ENCODE results near the gene GABRA5.
"Not testable (repeated sequence)": the region's sequence is repeated elsewhere in the genome, so short reads cannot be mapped to it uniquely, and the experiment has no call there.

The GABRA5 gene

DNA sequence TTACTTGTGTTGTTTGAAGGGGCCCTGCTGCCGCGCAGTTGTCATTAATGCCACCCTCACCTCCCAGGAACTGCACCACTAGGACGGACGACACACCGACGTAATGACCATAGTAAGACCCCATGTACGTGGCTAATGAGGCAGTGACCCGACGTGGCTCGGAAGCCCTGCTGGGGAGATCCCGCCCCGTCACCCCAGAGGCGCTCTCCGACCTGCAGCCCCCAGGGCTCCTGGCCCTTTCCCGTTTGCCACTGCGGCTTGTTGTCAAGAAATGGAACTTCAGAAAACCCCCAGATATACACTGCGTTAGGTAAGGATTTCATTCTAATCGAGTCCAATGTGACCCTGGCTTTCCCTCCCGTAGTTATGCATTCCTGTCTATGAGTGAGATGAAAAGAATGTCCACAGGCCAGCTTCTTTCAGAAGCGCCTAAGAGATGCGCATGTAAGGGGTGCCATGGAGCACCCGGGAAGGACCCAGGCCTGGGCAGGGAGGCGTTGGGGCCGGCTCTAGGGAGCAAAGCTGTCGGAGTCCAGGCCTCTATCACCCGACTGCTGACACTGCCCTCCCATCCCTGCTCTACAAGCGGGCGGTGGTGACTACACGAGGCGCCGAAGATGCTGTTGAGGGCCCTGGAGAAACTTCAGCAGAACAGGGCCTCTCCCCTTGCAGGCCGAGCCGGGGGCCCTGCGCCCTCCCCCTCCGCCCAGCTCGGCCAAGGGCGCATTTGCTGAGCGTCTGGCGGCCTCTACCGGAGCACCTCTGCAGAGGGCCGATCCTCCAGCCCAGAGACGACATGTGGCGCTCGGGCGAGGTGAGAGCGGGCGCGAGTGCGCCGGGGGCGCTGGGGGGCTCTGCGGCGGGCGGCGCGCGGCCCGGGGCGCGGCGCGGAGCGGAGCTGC is at the start of gene GABRA5:
GABRA5 (plus strand) TSS at position 765 of the 902 bp plus-strand sequence. CDS start 2,187 bp downstream, outside the sequence.
- peak; percentile 78 for DNase-seq

DNA sequence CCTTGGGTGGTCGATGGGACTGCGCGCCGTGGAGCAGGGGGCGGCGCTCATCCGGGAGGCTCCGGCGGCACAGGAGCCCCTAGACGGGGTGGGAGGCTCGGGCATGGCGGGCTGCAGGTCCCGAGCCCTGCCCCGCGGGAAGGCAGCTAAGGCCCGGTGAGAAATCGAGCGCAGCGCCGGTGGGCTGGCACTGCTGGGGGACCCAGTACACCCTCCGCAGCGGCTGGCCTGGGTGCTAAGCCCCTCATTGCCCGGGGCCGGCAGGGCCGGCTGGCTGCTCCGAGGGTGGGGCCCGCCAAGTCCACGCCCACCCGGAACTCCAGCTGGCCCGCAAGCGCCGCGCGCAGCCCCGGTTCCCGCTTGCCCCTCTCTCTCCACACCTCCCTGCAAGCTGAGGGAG is 35.7 kb upstream of the GABRA5 start:
- DNase-seq = not testable (repeated sequence)

DNA sequence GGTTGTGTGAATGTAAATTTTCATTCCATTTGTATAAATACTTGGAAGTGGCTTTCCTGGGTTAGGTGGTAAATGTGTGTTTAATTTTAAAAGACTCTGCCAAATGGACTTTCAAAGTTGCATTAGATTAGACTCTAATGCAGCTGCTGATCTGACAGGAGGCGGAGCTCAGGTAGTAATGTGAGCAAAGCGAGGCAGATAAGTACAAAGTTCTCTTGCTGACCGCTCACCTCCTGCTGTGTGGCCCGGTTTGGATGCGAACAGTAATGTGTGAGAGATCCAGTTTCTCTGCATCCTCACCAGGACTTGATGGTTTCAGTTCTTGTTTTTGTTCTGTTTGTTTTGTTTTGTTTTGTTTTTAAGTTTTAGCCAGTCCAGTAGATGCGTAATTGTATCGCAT is 34.9 kb upstream of the GABRA5 start:
- no peak for DNase-seq

DNA sequence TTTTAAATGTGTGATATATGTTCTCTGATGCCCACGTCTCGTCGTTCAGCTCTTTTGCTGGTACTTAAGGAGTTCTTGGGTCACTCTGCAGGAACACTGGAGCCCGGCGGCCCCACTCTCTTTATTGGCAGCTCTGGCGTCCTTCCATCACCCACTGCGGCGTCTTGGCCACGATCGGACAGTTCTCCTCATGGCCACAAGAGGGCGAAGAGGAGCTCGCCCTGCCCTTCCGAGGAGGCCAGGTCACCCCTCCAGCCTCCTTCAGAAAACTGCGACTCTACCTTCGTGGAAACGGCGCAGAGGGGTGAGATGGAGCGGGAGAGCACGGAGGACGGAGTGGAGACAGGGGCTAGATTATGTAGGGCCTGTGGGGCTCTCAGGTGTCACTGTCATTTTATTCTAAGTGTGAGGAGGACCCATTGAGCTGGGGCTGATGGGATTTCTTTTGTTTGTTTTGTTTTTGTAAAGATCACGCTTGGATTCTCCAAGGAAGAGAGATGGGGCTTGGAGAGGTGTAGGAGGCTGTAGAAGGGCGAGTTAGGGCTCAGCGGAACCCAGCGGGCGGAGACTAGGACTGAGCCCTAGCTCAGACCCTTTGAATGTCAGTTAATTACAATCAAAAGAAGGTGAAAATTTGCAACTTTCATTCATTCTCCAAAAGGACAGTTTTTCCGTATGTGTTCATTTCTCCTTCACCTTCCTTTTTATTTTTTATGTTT is 28.0 kb upstream of the GABRA5 start:
- DNase-seq = peak; percentile 3

DNA sequence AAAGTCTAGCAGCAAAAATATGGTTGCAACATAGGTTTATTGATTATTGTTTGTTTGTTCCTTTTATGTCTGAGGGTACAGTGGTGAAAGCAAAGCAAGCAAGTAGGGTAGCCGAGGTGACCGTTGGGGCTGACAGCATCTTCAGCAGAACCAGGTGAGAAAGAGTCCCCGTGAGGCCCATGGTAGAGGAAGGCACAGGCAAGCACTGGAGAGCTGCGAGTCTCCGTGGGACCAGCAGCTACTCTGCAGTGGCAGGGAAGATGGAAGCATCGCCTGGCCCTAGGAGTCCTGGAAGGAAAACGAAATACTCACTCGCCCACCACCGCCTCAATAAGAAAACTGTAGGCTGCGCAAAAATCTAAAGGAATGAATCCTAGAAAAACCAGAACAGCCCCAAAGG is 25.3 kb upstream of the GABRA5 start:
- DNase-seq = no peak

DNA sequence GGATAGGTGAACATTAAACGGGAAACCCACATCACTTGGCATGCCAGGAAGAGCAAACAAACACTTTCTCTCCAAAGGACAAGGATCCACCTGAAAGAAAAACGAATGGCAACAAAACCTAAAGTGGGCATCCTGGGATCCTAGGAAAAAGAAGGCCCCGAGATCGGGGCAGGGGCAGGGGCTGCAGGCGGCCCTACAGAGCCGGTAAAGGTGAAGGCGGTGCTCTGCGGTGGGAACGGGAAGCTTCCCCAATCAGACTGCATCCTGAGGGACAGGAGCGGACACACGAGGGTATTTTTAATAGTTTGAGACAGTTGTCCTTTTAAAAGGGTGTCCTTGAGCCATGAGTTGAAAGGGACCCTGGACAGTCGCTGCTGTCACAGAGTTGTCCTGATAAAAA is 24.9 kb upstream of the GABRA5 start:
- DNase-seq = no peak

DNA sequence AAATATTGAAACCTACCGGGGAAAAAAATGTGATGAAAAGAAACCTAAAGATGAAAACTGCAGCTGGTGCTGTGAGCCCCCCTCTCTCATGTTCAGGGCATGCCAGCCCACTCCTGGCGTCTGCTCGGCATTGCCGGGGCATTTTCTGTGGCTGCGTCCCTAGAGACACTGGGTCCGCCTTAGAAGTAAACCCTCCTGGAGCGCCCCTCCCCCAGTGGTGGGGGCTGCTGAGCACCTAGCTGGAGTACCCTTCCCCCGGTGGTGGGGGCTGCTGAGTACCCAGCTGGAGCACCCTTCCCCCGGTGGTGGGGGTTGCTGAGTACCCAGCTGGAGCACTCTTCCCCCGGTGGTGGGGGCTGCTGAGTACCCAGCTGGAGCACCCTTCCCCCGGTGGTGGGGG is 24.5 kb upstream of the GABRA5 start:
- no peak for DNase-seq

DNA sequence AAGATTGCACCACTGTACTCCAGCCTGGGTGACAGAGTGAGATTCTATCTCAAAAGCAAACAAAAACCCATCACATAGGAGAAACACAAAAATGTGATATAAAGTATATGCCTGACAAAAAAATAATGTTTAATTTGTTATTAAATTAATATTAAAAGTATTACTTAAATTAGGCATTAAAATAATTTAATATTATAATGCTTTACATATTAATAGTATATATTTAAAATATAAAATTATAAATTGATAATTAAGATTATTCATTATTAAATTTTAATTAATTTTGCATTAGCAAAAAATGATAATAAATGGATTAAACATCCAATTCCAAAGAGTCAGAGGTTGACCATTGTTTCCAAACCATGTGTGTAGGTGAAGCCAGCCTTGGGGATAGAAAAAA is 22.0 kb upstream of the GABRA5 start:
- DNase-seq = no peak

DNA sequence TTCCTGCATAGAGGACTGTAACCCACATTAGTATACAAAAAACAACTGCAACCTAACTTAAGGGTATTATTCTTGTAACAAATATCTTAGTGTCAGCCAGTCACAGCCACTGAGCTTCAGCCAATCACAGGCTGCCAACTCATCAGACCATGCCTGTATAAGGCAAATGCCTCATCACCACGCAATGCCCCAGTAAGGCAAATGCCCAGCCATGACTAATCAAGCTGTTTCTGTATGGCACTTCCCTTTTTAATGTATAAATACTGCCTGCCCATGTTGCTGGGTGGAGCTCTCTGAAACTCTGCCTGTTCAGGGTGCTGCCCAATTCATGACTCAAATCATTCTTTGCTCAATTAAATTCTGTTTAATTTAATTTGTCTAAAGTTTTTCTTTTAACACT is 18.4 kb upstream of the GABRA5 start:
- DNase-seq = no peak

DNA sequence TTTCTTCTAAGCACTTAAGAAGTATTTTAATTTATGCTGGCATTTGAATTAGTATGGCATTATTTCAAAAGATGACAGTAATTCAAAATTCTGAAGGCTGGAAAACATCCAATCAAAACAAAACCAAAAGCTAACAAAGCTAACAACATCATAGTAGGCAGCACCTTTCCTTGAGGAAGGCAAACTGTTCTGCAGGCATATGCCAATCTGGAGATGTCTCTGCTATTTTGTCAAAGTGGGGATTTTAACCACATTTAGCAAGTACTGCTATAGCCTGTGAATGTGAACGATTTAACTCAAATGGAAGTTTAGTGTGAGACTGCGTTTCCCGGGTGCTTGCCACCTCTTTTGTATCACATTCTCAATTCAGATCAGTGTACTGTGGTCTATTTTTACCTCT is 16.7 kb upstream of the GABRA5 start:
- DNase-seq = no peak

DNA sequence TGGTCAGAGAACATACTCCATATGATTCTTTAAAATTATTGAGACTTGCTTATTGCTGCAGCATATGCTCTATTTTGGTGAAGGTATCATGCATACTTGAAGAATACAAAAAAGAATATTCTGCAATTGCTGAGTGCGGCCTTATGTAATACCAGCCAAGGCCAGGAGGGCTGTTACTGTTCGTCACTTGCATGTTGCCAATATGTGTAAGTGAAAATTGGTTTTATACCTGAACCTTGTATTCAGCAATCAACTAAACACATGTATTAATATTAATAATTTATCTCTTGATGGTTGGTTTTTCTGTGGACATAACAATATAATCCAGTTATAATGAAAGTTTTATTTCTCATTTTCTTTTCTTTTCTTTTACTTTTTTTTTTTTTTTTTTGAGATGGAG is 13.9 kb upstream of the GABRA5 start:
- no peak for DNase-seq

DNA sequence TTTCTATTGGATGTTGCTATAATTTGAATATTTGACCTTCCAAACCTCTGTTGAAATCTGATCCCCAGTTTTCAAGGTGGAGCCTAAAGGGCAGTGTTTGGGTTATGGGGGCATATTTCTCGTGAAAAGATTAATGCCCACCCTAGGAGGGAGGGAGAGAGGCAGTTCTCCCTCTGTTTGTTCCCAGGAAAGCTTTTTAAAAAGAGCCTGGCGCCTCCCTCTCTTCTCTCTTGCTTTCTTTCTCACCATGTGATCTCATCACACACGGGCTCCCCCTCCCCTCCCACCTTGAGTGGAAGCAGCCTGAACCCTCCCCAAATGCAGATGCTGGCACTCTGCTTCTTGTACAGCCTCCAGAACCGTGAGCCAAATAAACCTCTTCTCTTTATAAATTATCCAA is 12.4 kb upstream of the GABRA5 start:
- no peak for DNase-seq

DNA sequence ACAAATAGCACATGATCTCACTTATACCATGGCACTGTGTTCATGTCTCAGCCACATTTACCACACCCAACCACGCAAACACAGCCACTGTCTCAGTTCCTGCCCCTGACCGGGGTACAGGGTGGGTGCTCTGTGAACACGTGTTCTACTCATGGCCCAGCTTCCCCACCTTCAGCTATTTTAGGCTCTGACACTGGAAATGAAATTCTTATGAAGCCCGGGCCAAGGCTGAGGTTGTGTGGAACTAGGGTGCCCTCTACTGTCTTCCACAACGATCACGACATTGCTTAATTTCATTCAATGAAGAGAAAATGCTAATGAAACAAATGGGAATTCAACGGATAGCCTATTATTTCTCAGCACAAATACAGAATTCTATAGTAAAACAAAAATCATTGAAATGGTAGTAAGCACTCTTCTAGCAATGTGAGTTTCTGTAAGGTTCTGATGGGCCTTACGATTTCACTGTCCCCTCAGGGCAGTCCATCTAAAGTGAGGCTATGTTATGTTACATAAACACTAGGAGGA is 2.1 kb upstream of the GABRA5 start:
- DNase-seq = peak; percentile 65

DNA sequence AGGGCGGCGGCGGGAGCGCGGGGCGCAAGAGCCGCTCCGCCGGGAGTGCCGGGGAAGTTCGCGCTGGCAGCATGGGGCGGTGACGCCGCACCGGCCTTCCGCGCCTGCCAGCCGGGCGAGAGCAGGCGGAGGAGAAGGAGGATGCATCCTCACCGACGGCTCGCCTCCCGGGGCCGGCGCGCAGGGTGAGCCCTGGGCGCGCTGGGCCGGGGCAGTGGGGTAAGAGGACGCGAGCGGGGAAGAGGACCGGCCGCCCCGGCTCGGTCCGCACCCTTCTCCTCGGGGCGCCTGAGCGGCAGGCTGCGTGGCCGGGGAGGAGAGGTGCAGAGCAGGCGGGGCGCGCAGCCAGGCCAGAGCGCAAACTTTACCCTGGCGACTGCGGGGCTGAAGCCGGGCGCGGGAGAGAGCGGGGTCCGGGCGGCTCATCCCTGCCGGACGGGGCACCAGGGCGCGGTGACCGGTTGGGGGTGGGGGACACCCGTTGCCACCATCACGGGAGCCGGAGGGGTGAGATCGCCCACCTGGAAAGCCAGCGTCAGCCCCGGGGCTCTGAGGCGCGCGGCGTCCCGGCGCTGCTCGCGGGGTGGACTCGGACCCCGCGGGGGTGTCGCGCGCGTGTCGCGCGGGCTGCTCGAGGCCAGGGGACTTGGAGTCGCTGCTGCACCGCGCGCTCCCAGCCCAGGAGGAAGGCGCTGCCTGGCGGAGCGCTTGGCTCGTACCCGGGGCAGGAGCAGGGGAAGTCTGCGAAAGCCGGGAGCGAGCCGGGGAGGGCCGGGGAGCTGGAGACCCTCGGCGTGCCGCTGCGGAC is 542 bp downstream of the GABRA5 start:
- no peak for DNase-seq

DNA sequence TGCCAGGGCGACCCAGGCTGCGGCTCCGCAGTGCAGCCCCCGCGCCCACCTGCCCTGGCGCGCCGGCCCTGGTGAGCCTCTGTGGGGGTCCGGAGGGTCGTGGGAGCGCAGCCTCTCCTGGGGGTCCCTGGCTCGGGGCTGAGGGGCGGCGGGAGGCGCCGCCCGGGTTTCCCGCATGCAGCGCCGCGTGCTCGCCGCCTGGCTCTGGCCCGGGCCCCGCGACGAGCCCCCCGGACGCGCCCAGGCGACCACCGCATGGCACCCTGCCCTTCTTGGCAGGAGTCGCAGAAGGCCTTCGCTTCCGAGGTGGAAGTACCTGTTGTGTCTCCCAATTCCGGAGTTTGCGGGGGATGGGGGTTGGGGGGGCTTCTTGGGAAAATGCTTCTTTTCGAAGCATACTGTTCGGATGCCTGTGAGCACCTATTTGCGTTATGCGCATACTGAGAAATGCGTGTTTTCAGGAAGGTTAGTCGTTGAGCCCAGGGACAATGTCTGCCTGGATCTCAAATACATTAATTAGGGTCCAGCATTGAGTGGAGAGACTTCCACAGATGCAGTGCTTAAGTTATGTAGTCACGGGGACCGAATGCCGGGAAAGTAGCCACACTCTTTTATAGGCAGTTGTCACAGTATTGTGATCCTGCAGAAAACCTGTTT is 1.3 kb downstream of the GABRA5 start:
- no peak for DNase-seq

DNA sequence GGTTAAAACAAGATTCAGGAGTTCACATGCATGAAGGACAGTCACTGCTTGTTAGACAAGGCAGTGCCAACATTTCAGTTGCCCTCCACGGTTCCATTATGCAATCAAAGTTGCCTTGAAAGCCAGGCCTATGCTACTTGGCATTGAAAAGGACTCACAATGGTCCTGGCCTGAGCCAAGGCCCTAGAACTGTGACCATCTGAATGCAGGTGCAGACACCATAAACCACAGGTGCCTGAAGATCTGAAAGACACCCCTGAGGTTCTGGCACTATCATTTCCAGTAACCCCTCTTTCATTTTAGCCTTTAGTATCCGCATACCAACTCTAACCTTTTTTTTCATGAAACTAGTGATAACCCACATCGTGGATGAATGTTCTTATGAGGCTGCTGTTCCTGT is 2.8 kb downstream of the GABRA5 start:
- DNase-seq = no peak

DNA sequence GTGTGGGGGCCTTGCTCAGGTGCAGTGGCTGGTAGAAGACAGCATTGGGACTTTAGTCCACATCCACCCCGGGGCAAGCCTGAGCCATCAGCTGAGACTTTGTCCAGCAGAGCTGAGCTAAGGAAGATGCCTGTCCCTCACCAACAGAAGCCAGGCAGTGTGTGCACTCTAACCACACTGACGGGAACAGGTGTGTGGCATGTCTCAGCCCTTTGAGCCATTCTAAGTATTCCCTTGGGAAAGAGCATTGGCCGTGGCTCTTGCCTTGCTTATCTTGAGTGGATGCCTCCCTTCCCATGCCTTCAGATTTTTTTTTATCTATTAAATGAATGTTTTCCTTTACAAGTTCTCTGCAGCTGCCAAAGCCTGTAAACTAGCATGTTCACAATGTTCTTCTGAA is 3.5 kb downstream of the GABRA5 start:
- no peak for DNase-seq

DNA sequence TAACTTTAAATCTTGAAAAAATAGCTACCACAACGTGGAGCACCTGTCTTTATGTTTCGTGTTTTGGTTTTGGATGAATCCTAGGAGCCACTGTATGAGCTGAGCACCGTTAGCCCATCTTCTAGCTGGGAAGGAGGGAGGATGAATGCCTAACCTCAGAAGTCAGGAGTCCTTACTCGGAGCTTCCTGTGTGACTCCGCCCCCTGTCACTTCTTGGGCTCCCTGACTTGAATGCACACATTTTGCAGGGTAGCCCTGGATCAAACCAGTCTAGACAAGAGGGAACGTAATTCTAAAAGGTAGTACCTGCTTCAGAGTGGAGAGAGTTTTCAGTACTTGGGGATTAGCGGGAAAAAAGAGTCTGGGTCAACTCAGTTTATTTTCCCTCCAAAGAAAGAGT is 5.3 kb downstream of the GABRA5 start:
- DNase-seq = no peak

DNA sequence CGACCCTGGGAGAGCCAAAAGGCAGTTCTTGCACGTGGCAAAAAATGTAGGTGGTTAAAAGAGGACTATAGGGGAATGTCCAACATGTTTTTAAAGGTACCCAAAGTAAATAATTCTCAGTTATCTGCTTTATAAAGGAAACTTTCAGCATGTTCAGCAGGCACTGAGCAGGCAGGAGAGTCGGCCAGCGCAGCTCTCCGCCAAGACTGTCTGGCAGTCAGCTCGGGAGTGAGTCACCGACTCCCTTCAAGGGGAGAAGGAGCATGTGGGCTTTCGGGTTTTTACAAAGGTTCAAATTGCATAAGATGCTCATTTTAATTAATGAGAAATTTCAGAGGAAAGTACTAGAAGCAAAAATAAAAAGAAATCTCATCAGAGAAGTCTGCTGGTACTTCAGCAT is 7.0 kb downstream of the GABRA5 start:
- DNase-seq = peak; percentile 68

DNA sequence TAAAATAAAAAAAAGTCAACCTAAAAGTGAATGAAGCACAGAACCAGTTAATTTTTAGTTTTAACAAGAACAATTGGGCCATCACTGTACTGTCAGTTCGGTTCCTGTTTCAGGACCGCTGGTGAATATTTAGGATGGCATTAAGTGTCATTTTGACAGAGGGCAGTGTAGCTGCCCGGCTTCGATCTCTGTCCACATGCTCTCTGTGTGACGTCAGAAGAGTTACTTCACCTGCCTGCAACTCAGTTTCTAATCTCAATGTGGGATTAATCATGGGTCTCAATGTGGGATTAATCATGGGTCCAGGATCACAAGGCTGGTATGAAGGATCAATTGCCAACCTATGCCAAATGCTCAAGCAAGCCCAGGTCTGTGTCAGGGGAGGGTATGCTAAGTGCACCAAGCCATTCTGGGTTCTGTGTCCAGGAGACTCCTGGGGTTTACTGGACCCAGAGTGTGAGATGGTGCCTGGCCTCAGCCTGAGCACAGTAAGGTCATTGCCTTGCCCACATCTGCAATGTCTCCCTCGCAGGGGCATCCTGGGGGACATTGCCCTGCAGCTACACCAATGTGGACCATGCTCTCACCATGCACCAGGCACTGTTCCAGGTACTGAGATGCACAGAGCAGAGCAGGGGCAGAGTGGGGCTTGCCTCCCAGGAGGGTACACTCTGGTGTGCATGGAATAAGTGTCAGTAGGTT is 8.1 kb downstream of the GABRA5 start:
- no peak for DNase-seq

DNA sequence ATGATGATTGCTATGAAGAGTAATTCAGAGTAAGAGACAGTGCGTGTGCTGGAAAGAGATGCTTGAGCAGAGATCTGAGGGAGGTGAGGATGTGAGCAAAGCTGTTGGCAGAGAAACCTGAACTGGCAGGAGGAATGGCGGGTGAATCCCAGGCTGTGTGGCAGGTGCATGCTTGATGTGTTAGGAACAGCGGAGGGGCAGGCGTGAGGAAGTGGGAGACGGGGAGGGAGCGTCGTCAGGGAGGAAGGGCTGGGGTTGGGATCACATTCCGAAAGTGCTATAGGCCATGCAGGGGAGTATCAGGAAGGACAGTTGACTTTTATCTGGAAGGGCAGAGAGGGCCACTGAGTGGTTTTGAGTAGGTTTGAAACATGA is 8.6 kb downstream of the GABRA5 start:
- no peak for DNase-seq

DNA sequence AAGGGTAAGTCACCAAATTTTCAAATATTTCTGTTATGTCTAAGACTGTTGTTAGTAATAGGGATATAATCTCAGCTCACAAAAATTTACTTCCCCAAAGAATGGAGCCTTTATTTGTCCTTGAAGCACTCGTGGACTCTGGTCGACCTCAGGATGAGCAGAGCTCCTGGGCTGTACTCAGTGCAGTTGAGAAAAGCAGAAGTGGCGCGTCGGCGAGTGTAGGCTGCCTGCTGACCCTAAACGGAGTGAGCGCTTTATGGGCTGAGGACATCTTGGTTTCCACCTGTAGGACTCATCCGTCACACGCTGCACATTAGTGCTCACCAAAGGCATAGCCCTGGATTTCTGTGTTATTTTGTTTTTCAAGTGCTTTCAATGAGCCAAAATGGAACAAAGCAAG is 11.0 kb downstream of the GABRA5 start:
- DNase-seq = no peak
